ENCODE results near the gene IKZF3.
"Not testable (repeated sequence)": the region's sequence is repeated elsewhere in the genome, so short reads cannot be mapped to it uniquely, and the experiment has no call there.

Gene IKZF3

DNA sequence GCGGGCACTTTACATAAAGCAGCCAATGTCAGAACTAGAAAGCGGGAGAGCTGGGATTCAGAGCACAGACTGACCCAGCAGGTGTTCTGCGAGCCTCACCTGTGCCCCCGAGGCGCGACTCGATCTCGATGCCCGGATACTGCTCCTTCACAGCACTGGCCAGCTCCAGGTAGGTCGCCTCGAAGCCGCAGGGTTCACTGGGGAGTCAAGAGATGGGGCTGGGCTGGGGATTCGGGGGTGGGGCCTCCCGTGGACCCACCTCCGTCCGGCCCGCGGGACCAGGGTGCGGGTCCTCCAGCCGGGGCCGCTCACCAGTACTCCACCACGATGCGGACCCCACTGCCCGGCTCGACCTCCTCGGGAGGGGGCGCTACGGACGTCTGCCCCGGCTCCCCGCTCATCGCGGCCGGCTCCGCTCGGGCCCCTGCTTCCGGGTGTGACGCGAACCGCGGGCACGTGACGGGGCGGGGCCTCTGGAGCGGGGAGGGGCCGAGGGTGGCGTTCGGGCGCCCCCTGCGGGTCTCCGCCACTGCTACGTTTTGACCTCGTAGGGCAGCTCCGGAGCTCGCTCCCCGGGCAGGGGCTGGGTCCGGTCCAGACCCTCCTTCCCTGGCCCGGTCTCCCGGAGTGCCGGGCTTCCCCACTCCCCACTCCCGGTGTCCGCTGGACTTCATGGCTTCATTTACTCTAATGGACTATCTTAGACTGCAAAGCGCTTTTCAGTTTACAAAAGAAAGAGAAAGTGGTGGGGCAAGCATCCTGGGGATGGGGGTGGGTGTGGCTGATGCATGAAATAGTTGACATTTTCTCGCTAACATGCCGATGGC is 133.8 kb downstream of the IKZF3 start, which contains the start of gene MIEN1:
Gene MIEN1, minus strand, starts transcription at position 438 of the 827 bp plus-strand sequence. Its CDS starts 37 bp downstream, at position 401.
- peak; percentile 99 for DNase-seq (ENCODE audit: extremely low spot score)
- TF ChIP-seq, protein P1, sequence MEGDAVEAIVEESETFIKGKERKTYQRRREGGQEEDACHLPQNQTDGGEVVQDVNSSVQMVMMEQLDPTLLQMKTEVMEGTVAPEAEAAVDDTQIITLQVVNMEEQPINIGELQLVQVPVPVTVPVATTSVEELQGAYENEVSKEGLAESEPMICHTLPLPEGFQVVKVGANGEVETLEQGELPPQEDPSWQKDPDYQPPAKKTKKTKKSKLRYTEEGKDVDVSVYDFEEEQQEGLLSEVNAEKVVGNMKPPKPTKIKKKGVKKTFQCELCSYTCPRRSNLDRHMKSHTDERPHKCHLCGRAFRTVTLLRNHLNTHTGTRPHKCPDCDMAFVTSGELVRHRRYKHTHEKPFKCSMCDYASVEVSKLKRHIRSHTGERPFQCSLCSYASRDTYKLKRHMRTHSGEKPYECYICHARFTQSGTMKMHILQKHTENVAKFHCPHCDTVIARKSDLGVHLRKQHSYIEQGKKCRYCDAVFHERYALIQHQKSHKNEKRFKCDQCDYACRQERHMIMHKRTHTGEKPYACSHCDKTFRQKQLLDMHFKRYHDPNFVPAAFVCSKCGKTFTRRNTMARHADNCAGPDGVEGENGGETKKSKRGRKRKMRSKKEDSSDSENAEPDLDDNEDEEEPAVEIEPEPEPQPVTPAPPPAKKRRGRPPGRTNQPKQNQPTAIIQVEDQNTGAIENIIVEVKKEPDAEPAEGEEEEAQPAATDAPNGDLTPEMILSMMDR (IDR thresholded peaks at IDR 0.05; ENCODE audit: control extremely low read depth, extremely low read depth, low read depth, missing control alignments) = peak; percentile 66
- ChIA-PET POLR2A (interaction anchor here (0.6 to 1.2 kb wide), 2 partner anchors 29 to 577 kb away, joined by 3 to 5 read pairs; no protein-coding TSS in a partner anchor), CTCF (interaction anchor here (0.6 to 5.9 kb wide), 47 partner anchors 9 to 262 kb away, joined by 3 to 57 read pairs (median 5); partner anchors contain the start of genes ERBB2, IKZF3, PGAP3 and PSMD3)

DNA sequence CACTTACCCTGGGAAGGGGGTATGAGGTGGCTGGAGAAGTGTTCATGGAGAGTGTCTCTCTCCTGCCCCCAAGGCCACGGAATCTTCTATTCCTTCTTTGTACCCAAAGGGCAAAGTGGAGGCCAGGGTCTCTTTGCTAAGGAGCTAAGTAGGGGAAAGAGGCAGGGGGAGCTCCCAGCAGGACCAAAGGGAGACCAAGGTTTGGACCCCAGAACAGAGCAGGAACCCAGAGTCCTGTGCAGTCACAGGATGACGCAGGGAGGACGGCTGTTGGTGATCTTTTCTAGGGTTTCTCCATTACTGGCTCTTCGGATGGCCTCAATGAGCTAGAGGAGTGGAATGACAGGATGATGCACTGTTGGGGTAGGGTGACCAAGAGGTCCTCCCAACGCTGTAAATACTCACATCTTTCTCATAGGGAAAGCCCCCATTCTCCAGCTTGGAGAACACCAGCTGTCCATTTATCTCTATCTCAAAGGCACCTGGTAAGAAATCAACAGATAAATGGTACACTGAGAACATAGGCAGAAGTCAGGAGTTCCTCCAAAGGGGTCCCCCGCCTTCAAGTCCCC is 134.7 kb downstream of the IKZF3 start:
- ChIA-PET POLR2A (interaction anchor here (0.6 to 1.2 kb wide), 3 partner anchors 15 to 577 kb away, joined by 3 to 5 read pairs (median 4); no protein-coding TSS in a partner anchor), CTCF (interaction anchor here (0.8 to 5.9 kb wide), 38 partner anchors 9 to 263 kb away, joined by 3 to 57 read pairs (median 6); partner anchors contain the start of genes ERBB2, IKZF3, PGAP3 and PSMD3)
- TF ChIP-seq, protein P1 (IDR thresholded peaks at IDR 0.05; ENCODE audit: control extremely low read depth, extremely low read depth, low read depth, missing control alignments) = no peak

DNA sequence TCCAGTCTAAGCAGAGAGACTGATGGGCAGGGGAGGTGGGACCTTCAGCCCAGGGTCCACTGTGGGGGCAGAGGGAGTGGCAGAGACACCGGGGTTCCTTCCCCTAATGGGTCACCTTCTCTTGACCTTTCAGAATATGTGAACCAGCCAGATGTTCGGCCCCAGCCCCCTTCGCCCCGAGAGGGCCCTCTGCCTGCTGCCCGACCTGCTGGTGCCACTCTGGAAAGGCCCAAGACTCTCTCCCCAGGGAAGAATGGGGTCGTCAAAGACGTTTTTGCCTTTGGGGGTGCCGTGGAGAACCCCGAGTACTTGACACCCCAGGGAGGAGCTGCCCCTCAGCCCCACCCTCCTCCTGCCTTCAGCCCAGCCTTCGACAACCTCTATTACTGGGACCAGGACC is 136.6 kb downstream of the IKZF3 start:
- DNase-seq (ENCODE audit: extremely low spot score) = no peak
- CTCF ChIA-PET = interaction anchor here (0.9 to 5.9 kb wide), 2 partner anchors 8 to 106 kb away, joined by 3 to 57 read pairs; no protein-coding TSS in a partner anchor
- TF ChIP-seq, protein P1 (IDR thresholded peaks at IDR 0.05; ENCODE audit: control extremely low read depth, extremely low read depth, low read depth, missing control alignments) = no peak
- POLR2A ChIA-PET = no interaction called here

More for the DNA sequence above, 134.7 kb downstream of the IKZF3 start:
- no peak for DNase-seq (ENCODE audit: extremely low spot score)

DNA sequence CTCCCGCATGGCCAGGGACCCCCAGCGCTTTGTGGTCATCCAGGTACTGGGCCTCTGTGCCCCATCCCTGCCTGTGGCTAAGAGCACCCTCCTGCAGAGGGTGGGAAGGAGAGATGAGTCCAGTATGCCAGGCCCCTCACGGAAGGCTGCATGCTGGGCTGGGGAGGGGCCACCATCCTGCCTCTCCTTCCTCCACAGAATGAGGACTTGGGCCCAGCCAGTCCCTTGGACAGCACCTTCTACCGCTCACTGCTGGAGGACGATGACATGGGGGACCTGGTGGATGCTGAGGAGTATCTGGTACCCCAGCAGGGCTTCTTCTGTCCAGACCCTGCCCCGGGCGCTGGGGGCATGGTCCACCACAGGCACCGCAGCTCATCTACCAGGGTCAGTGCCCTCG is 137.5 kb downstream of the IKZF3 start:
- TF ChIP-seq, protein P1 (IDR thresholded peaks at IDR 0.05; ENCODE audit: control extremely low read depth, extremely low read depth, low read depth, missing control alignments) = no peak
- DNase-seq (ENCODE audit: extremely low spot score) = no peak
- POLR2A ChIA-PET = no interaction called here
- CTCF ChIA-PET = no interaction called here

DNA sequence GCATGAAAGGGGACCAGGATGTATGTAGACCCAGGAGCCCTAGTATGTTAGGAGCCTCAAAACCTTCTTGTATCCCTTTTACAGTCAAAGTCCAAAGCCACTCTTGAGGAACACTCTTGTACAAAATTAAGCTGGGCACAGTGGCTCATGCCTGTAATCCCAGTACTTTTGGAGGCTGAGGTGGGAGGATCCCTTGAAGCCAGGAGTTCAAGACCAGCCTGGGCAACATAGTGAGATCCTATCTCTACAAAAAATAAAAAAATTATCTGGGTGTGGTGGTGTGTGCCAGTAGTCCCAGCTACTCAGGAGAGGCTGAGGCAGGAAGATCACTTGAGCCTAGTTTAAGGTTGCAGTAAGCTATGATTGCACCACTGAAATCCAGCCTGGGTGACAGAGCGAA is 138.2 kb downstream of the IKZF3 start:
- DNase-seq (ENCODE audit: extremely low spot score); POLR2A ChIA-PET: not testable (repeated sequence)
- CTCF ChIA-PET = interaction anchor here (0.7 to 1.6 kb wide), 3 partner anchors 91 to 104 kb away, joined by 3 to 4 read pairs (median 3); no protein-coding TSS in a partner anchor

DNA sequence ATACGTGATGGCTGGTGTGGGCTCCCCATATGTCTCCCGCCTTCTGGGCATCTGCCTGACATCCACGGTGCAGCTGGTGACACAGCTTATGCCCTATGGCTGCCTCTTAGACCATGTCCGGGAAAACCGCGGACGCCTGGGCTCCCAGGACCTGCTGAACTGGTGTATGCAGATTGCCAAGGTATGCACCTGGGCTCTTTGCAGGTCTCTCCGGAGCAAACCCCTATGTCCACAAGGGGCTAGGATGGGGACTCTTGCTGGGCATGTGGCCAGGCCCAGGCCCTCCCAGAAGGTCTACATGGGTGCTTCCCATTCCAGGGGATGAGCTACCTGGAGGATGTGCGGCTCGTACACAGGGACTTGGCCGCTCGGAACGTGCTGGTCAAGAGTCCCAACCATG is 139.4 kb downstream of the IKZF3 start:
- DNase-seq (ENCODE audit: extremely low spot score) = no peak
- TF ChIP-seq, protein P1 (IDR thresholded peaks at IDR 0.05; ENCODE audit: control extremely low read depth, extremely low read depth, low read depth, missing control alignments) = no peak
- ChIA-PET CTCF (interaction anchor here (1.6 kb wide), 1 partner anchor 90 kb away, joined by 4 read pairs; no protein-coding TSS in a partner anchor), POLR2A (no interaction called here)
